NCI-H2196 (cell line): Measurements from ENCODE around the gene TAS1R3.

Source experiments
- DNase-seq: peaks from one replicate; lab custom pipeline; 2025; ENCODE audit not compliant: unreplicated experiment; lab: John Stamatoyannopoulos, UW

TAS1R3 gene

GRCh38 chr1:1331068-1331965 lies at the start of gene TAS1R3:
TSS of gene TAS1R3 (plus strand) at chr1:1331280. CDS start at chr1:1331346, 66 bp downstream.
- DNase-seq = no peak

- peak; percentile 78 for DNase-seq
These were observed 49.4 kb upstream of the TAS1R3 start for GRCh38 chr1:1281533-1282321.

- no peak for DNase-seq
These were observed 48.1 kb upstream of the TAS1R3 start for GRCh38 chr1:1282998-1283397.

DNA sequence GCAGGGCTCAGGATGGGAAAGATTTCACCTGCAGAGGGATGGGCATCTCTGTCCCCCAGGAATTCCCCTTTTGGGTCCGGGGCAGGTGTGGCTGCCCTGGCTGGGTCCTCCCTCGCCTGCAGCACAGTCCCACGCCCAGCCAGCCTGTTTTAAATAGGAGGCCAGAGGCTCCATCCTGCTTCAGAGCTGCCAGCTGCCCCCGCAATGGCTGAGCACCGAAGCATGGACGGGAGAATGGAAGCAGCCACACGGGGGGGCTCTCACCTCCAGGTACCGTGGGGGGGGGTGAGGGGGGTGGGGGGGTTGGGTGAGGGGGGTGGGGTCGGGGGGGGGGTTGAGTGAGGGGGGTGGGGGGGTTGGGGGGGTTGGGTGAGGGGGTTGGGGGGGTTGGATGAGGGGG lies 47.3 kb upstream of the TAS1R3 start:
- DNase-seq = peak; percentile 25

- DNase-seq = no peak
These were observed 46.6 kb upstream of the TAS1R3 start for GRCh38 chr1:1284221-1285101.

DNA sequence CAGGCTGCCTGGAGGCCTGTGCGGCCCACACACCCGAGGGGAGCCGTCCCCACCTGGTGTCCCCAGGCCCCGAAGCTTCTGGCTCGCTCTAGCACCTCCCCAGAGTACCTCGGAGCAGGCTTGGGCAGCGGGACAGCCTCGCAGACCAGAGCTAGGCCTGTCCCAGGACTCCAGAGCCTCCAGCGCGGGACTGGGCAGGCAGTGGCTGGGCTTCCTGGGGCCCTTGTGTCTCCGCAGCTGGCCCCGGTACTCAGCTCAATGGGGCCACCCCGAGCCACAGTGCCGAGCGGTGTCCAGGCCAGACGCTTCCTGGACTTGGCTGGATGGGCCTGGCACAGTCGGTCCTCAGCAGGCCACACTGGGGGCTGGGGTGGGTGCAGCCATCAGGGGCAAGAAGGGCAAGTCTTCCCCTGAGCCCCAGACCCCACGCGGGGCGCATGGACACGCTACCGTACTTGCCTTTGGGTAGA lies 45.9 kb upstream of the TAS1R3 start:
- no peak for DNase-seq

DNA sequence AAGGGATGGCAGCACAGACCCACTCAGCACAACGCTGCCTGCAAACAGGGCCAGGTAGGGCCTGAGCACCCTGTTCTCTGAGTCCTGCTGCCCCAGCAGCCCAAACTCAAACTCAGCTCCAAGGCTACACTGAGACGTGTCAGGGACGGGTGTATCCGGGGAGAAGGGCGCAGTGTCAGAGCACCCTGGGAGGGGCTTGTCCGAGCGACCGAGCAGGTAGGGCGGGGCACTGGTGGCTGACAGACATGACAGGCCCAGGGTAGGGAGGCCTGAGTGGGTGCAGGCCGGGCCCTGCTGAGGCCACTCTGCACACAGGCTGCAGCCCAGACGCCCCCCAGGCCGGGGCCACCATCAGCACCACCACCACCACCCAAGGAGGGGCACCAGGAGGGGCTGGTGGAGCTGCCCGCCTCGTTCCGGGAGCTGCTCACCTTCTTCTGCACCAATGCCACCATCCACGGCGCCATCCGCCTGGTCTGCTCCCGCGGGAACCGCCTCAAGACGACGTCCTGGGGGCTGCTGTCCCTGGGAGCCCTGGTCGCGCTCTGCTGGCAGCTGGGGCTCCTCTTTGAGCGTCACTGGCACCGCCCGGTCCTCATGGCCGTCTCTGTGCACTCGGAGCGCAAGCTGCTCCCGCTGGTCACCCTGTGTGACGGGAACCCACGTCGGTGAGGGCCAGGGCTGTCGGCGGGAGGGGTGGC lies 45.3 kb upstream of the TAS1R3 start:
- no peak for DNase-seq

GRCh38 chr1:1286313-1287261 lies 44.5 kb upstream of the TAS1R3 start:
- no peak for DNase-seq

DNA sequence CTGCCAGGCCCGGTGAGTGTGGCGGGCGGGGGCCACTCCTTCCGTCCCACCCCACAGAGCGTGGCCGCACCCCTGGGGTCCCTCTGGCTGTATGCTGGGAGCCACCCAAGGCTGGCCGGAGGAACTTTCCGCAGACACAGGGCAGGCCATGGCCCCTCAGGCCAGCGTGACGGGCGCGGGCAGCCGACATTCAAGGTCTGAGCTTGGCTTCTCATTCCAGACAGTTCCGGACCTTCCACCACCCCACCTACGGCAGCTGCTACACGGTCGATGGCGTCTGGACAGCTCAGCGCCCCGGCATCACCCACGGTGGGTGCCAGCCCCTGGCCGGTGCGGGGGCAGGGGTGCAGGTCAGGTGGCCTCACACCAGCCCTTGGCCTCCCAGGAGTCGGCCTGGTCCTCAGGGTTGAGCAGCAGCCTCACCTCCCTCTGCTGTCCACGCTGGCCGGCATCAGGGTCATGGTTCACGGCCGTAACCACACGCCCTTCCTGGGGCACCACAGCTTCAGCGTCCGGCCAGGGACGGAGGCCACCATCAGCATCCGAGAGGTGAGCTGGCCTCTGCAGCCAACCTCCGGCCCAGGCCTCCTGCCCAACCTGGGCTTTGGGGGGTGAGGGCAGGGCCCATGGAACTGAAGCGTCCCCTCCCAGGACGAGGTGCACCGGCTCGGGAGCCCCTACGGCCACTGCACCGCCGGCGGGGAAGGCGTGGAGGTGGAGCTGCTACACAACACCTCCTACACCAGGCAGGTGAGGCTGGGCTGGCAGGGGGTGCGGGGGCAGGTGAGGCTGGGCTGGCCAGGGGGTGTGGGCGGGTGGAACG lies 43.6 kb upstream of the TAS1R3 start:
- no peak for DNase-seq

GRCh38 chr1:1290238-1290731 lies 40.8 kb upstream of the TAS1R3 start:
- DNase-seq = peak; percentile 56

- no peak for DNase-seq
These were observed 40.0 kb upstream of the TAS1R3 start for GRCh38 chr1:1291023-1291528.

GRCh38 chr1:1291548-1292441 lies 39.3 kb upstream of the TAS1R3 start:
- peak; percentile 68 for DNase-seq

DNA sequence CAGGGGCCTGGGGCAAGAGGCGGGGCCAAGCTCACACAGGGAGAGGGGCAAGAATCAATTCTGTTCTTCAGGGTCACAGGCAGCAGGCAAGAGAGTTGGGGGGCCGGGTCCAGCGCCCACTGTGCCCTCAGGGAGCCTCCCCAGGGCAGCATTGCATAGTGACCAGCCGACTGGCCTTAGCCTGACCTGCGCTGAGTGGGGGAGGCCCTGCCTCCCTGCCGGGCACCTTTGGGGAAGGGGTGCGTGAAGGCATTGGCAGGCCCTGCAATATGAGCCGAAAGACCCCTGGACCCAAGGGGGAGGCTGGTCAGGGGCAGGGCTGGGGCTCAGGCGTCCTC lies 38.7 kb upstream of the TAS1R3 start:
- no peak for DNase-seq

DNA sequence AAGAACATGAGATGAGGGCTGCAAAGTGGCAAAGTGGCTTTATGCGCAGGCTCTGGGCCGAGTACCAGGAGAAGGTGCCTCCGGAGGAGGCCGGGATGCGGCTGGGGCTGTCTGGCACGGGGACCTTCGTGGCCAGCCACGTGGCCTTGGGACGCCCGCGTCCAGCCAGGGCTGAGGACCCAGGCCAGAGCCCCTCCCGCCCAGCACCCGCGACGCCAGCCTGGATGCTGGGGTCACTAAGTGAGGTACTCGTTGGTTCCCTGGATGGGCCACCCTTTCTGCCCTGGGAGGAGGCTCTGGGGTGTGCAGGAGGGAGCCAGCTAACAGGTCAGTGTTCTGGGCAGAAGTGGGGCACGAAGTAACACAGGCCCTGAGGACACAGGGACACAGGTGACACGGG lies 38.2 kb upstream of the TAS1R3 start:
- DNase-seq = no peak

- DNase-seq = no peak
These were observed 37.5 kb upstream of the TAS1R3 start for GRCh38 chr1:1293263-1294249.
